ENCODE data around the gene LHX5.

LHX5 gene

GRCh38 chr12:113438523-113439300, 33.0 kb downstream of the LHX5 start:
- FAIRE-seq, result no peak

DNA sequence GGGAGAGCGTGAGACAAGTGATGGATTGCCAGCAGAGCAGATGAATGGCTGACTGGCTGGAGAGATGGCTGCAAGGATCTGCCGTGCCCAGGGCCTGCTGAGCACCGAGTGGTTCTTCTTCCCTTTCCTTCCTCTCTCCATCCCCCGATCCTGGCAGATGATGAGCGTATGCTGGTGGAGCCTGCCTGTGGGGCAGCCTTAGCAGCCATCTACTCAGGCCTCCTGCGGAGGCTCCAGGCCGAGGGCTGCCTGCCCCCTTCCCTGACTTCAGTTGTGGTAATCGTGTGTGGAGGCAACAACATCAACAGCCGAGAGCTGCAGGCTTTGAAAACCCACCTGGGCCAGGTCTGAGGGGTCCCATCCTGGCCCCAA, 34.0 kb downstream of the LHX5 start:
- no peak for FAIRE-seq

DNA sequence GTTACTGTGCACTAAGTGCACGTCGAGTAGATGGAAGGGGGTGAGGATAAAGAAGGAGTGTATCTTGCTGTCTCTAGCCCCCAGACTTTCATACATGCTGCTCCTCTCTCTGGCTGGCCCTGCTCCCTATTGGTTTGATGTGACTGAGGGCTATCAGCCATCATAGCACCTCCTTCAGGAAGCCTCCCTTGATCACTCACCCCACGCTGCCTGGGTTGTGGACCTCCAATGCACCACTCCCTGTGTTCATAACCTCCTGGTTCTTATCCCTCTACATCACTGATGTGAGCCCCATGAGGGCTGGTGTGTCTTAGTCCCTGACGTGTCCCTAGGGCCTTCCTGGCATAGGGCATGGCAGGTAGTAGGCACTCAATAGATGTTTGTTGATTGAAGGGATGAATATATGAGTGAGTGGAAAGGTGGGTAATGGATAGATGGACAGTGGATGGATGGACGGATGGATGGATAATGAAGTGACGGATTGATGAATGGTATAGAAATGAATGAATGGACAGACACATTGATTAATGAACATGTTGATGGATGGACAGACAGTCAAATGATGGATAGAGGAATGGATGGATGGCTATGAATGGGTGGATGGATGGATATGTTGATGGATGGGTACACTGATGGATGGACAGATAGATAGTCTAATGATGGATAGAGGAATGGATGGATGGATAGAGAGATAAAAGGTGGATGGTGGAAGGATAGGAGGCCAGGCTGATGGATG, 34.5 kb downstream of the LHX5 start:
- FAIRE-seq, result no peak

- no peak for FAIRE-seq
Measured at GRCh38 chr12:113436586-113436985, 35.1 kb downstream of the LHX5 start.

DNA sequence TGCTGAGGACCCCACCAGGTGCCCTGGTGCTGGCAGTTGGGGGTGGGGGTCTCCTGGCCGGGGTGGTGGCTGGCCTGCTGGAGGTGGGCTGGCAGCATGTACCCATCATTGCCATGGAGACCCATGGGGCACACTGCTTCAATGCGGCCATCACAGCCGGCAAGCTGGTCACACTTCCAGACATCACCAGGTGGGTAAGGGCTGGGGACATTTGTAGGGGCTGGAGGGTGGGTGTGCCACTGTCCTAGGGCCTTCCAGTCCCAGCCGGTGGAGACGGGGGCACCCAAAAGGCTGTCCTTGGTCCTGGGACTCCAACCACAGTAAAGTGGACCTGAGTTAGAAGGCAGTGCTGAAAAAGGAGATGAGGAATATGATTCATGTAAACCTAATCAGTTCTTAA, 36.3 kb downstream of the LHX5 start:
- no peak for FAIRE-seq

GRCh38 chr12:113432986-113433385, 38.7 kb downstream of the LHX5 start:
- no peak for FAIRE-seq

DNA sequence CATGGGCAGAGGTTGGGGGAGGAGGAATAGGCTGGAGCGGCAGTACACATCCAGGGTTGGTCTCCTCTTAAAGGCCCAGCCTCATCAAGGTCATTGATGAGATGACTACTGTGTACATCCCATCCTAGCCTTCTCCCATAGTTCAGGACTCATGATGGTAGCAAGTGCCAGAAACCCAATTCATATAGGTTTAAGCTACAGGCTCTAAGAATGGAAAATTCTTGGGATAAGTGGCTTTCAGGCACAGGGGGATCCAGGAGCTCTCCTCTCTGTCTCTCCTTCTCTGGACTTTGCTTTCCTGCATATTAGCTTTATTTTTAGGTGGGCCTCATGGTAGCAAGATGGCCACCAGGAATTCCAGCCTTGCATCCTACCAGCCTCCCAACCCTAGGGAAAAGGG, 43.2 kb downstream of the LHX5 start:
- FAIRE-seq, result no peak

- FAIRE-seq, result no peak
Measured at GRCh38 chr12:113427882-113428281, 43.8 kb downstream of the LHX5 start.

DNA sequence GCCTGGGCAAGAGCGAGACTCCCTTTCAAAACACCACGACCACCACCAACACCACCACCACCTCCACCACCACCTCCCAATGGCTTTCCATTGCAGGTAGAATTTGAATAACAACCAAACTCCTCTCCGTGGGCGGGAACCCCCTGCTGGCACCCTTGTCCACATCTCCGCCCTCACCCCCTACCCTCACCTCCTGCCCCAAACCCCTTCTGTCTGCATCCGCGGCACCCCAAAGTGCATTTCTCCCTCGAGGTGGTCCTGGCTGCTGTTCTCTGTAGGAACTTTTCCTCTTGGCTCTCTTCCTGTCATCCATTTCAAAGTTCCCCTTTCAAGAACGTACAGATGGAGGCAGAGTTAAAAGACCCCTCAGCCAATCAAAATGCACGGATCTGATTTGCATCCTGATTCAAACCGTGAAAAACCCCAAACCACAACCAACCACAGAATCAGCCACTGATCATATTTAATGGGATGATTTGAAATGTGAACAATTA, 45.7 kb downstream of the LHX5 start:
- no peak for FAIRE-seq

DNA sequence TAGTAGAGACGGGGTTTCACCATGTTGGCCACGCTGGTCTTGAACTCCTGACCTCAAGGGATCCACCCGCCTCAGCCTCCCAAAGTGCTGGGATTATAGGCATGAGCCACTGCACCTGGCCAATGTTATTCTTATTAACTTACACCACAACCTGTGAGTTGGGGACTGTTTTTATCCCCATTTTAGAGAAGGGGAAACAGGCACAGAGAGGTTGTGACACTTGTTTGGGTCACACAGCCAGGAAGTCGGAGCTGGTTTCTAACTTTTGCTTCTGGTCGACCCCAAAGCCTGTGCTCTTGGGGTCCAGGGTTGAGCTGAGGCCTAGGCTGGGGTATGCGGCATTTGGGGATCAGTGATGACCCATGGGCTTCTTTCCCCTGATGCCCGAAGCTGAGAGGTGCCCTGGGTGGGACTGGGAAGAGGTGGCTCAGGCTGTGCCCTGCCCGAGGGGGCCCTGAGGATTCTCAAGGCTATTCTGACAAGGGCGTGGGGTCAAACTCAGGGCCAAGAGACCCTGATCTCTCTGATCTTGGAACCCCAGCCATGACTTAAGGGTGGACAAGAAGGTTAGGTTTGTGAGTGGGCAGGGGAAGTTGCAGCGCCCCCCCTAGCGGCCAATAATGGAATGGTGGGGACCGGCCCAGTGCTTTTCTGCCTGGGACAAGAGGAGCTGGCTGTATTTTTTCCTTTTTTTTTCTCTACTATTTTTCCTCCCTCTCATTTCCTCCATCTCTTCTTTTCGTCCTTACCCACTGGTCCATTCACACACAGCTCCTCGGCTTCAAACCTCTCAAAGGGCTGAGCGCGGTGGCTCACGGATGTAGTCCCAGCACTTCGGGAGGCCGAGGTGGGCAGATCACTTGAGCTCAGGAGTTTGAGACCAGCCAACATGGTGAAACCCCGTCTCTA, 46.5 kb downstream of the LHX5 start:
- no peak for FAIRE-seq

GRCh38 chr12:113424456-113424855, 47.2 kb downstream of the LHX5 start:
- FAIRE-seq, result no peak

DNA sequence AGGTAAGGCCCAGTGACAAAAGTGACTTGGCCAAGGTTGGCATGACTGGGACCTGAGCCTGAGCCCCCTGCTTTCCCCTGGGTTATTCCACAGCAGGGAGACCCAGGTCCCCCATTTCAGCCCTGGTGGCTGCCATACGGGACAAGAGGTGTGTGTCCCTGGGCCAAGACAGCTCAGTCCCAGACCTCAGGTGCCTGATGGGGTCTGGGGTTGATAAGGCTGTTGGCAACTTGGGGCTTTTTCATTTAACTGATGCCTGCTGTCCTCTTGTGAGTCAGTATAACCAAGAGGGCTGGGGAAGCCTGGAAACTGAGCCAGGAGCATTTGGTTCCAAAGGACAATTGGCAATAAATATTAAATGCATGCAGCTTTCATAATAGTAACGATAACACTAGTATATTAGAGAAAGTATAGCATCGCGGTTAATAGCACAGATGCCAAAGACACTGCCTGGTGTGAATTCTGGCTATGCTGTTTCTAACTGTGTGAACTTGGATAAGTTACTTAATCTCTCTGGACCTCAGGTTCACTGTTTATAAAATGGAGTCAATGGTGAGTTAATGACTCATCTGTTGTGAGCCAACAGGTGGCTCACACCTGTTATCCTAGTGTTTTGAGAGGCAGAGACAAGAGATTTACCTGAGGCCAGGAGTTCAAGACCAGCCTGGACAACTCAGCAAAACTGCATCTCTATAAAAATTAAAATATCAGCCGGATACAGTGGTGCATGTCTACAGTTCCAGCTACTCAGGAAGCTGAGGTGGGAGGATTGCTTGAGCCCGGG, 48.6 kb downstream of the LHX5 start:
- FAIRE-seq, result no peak

DNA sequence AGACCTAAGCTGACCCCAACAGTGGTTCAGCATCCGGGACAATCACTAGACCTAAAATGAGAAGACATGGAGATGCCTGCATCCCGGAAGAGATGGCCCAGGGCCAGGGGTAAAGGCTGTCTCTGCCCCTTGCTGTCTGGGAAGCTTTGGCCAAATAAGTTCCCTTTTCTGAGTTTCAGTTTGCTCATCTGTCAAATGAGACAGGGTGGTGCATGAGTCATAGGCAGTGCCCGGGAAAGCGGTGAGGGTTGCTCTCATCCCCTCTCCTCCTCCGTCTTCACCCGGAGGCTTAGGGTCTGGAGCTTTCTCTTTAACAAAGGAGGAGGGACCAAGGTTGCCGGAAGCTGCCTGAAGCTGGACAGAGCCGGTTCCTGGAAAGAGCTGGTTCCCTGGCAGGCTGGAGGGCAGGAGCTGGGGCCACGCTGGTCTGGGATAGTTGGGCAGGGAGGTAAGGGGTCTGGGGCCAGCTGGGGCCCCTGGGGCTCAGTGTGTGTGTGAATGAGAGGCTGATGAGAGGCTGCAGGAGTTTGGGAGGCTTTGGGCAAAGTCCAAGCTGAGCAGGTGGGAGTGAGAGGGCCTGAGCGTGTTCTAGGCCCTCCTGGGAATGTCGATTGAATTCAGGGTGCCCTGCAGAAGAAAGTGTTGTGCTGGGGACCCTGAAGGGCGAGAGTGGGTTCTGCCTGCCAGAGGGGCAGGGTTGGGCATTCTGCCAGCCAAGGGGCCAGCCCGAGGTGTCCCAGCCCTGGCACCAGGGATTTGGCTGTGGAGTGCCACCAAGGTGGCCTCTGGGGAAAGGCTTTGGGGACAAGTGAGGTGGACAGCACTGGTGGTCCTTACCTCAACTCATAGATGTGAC, 49.4 kb downstream of the LHX5 start, which contains the start of gene SDSL:
SDSL (plus strand) TSS at position 351 of the 856 bp plus-strand sequence. CDS start 5,603 bp downstream, outside the sequence.
- no peak for FAIRE-seq

DNA sequence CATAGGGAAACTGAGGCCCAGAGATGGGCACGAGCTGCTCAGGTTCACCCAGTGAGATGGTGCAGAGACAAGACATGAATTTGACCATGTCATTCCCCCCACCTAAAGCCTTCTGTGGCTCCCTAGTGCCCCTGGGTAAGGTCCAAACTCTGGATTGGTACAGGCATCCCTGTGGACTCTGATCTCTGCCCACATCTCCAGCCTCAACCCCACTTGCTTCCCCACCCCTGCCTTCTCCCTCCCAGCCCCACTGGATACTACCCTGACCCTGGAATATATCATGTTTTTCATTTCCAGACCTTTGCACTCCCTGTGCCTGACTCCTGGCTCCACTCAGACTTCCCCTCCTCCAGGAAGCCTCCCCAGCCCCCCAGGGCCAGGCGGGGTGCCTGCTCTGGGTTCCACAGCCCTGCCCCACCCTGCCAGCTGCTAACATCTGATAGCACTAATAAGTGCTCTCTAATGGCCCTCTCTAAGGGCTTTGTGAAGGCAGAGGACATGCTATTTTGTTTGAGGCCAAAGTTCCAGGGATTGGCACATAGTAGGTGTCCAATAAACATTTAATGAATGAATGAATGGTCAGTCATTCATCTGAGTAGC, 50.6 kb downstream of the LHX5 start:
- no peak for FAIRE-seq

DNA sequence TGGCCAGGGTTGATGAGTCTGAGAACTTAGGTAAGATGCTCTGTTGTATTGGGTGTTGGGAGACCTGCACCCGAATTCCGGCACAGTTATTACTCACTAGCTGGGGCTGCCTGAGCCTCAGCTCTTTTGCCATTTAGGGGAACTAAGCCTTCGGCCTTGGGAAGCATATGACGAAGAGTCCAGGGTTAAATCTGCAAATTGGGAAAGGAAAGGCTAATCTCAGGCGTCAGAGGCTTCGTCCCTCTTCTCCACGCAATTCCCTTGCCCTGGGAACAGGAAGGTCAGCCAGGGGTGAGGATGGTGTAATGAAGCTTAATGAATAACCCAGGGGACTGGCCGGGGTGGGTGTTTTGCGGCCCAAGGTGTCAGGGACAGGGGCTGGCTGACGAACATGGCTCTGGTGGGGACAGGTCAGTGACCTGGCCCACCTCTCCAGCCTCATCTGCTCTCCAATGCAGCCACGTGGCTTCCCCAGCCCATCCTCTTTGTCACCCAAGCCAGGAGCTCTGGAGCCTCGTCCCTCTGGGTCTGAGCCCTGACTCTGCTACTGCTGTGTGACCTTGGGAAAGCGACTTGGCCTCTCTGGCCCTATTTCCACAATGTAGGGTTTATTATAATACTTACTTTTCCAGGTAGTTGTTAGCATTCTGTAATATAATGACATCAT, 53.3 kb downstream of the LHX5 start:
- FAIRE-seq, result no peak

GRCh38 chr12:113416091-113416754, 55.4 kb downstream of the LHX5 start:
- no peak for FAIRE-seq

DNA sequence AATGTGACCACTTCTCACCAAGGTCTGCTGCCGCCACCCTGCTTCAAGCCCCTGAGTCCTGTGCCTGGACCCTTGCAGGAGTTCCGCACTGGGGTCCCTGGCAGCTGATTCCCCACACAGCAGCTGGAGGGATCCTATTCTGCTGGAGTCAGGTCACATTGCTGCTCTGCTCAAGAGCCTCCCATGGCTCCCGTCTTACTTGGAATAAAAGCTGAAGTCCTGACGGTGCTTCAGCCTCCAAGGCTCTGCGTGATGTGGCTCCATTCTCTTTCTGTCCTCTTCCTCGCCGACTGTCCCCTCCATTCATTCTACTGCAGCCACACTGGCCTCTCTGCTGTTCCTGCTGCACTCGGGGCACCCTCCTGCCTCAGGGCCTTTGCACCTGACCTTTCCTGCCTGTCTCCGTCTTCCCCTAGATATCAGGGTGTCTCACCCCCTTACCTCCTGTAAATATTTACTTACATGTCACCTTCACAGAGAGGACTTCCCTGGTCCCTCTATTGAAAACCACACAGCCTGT, 57.1 kb downstream of the LHX5 start:
- FAIRE-seq, result no peak

DNA sequence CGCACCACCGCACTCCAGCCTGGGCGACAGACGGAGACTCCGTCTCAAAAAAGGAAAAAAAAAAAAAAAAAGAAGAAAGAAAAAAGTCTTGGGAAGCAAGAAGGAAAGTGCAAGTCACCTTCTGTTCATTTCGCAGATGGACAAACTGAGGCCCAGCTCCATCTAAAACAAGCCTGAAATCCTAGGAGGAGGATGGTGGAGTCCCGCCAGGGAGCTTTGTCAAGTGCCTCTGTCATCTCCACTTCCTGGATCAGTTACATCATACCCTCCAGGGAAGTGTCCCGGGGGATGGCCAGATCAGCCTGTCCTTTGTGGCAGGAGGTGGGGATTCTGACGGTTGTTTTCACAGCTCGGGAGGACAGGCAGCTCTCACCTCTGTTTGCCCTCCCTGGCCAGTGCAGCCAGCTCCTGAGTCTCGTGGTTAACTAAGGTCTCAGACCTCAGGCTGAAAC, 58.2 kb downstream of the LHX5 start:
- no peak for FAIRE-seq

Measured in A204.1 (cell line).